GM19099 (cell line): ENCODE data around the gene PARD3.

Experiments used
- POLR2A ChIP-seq: IDR thresholded peaks from 3 replicates; pipeline ENCODE4 v1.6.1; 2011; ENCODE audit warnings: low read depth; ENCODE audit not compliant: insufficient read length; ENCODE audit errors: extremely low read depth

PARD3 gene

DNA sequence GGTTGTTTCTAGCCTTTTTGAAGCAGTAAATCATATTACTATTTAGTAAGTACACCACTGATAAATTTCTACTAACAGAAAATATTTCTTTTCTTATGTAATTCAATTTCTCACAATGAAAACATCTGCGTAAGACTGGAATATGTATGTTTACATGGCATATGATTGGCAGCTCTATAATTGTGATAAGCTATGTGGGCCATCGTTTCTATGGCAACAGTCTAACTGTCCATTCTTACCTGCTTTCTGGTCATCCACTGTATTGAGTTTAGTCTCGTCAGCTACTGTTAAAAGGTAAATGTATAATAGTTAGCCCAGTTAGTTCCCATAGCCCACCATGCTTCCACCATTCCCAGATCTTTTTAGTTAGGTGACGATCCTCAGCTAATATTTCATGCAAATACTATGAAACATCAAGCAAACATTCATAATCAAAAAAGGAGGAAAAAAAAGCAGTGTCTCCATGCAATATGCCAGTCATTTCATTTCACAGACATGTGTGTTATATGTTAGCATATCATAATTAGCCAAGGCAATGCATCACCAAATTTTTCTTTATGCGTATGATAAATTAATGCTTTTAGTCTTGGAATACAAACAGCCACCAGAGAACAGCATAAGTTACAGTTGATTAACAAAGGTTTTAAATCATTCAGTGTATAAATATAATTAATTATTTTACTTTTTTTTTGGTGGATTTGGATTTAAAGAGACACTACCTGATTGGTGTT, 479.0 kb downstream of the PARD3 start:
- no peak for TF ChIP-seq POLR2A

DNA sequence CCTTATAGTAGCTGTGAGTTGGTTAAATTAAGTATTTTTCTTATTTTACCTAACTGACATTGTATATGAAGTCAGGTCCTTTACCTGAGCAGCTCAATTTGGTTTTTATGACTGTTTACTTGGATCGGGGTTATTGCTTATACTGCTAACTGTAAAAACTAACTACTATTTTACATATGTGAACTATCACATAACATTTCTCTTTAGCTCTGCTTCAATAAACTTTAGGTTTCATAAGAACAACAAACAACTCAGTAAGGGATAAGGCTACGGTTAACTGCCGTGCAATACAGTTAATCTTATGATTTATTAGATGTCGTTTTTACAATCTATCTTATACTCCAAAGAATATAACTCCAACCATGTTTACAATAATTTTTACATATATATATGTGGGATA, 480.2 kb downstream of the PARD3 start:
- no peak for TF ChIP-seq POLR2A

DNA sequence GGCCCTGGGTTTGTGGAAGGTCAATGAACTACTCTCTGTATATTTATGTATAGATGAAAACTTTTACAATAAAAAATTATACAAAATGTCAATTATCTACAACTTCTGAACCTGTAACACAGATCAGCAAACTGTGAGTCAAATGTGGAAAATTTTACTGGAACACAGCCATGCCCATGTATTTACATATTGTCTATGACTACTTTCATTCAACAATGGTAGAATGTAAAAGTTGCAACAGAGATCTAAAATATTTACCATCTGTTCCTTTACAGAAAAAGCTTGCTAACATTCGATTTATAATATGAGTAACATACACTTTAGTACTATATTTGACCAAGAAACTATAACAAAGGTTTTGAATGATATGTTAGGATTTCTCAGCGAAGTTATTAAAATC, 481.6 kb downstream of the PARD3 start:
- no peak for TF ChIP-seq POLR2A

DNA sequence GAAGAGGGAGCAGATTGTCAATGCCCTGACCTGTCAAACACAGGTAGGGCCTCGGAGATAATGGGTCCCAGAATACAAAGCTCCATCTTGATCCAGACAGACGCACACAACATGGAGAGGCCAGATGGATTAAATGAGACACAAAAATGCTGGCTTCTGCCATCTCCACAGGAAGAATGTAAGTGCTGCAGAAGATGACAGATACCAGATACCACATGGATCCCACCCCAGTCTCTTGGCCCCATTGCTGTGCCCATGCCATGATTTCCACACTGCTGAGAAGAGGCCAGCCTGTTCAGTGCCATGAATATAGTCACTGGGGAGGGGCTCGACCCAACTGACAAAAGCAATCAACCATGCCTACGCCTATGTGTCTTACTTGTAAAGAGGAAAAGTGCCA, 487.9 kb downstream of the PARD3 start:
- no peak for TF ChIP-seq POLR2A

DNA sequence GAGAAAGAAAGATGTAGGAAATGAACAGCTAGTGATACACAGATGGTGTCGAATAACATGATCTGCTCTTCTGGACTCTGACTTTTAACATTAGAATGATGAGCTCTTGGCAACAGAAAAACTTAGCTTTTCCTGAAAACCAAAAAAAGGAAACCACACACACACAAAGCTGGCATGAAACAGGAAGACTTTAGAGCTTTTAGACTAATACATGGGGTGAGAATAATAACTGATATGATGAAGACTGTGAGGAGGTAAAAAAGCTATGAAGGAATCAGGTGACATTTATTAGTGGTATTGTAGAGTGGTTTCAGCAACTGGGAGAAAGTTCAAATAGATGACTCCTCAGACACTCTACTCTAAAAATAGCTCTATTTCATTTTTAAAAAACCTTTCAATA, 491.9 kb downstream of the PARD3 start:
- TF ChIP-seq POLR2A, result no peak

DNA sequence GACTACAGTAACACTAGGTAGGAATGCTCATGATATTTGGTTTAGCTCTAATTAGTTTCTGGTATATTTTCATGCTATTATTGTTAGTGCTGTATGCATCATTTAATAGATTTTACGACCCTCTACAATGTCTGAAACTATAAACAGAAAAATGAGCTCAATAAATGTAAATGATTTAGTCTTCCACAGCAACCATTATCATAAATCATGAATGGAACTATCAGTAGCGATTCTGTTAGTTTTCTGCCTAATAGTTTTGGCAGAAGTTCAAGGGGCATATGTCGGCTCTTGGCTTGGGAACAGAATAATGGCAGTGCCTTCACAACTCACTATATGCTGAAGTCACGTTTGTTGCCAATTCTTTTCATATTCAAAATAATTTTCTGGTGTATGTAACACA, 494.8 kb downstream of the PARD3 start:
- no peak for TF ChIP-seq POLR2A

DNA sequence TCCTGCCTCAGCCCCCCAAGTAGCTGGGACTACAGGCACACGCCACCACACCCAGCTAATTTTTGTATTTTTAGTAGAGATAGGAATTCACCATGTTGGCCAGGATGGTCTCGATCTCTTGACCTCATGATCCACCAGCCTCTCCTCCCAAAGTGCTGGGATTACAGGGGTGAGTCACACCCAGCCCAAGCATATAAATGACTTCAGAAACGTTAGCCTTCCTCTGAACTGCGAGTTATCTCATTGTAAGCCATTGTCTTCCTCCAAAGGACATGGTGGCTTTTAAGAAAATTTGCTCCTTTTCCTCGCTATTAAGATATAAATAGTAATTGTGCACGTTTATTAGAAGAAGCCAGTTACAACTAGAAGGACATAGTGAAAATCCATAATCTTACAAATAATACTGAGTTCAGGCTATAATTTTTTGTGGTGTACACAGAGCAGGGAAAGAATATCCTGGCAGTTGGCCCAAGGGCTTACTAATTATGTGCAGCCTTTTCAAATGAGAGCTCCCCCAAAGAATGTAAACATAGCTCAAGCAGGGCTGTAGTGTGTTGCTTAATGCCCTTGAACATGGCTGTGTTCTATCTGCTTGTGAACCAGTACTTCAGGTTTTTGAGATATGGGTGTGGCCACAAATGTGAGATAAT, 495.8 kb downstream of the PARD3 start:
- no peak for TF ChIP-seq POLR2A

DNA sequence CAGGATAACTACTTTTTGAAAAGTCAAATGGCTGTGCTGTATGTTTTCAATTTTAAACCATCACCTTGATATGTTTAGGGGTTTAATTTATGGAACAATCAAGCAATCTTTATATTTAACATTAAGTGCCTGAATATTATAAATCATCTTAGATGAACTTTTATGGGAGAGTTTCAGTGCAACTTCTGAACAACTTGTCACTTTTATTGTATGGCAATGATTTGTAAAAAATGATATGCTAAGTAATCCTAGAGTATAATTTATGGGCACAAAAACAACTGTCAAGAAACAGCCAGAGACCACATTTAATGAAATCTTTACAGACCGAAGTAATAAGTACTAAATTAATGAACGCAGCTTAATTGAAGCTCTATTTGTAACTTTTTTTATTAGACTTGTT, 498.9 kb downstream of the PARD3 start:
- TF ChIP-seq POLR2A, result no peak

DNA sequence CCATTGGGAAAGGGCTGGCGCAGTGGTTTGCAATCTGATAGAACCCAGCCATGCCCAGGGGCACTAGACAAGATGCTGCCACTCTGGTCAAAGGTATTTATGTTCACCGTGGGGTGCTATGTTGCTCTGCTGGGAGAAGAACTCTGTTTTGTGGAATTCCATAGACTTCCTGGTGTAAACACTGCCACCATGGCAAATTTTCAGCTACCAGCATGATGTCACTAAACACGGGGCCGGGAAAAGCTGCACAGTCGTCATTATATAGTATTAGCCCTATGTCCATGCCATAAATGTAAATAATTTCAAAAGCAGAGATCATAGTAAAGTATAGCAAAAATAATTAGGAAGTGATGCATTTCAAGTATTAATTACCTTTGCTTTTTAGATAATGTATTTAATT, 500.6 kb downstream of the PARD3 start:
- TF ChIP-seq POLR2A, result no peak

DNA sequence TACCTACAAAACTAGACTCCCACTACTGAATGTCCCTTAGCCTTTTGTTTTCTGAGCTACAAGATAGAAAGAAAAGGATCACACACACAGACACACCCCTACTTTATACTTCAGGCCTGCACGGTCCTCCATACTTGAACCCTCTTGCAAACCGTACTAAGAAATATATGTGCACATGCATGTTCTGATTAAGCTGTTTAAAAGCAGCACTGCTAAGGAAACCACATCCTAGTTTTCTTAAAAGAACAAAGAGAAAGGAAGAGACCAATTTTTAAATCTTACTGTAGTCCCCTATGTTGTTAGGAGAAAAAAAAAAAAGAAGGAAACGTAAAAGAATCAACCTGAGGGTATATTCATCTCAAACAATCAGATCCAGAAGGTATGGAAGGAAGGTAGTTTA, 501.2 kb downstream of the PARD3 start:
- TF ChIP-seq POLR2A, result no peak

DNA sequence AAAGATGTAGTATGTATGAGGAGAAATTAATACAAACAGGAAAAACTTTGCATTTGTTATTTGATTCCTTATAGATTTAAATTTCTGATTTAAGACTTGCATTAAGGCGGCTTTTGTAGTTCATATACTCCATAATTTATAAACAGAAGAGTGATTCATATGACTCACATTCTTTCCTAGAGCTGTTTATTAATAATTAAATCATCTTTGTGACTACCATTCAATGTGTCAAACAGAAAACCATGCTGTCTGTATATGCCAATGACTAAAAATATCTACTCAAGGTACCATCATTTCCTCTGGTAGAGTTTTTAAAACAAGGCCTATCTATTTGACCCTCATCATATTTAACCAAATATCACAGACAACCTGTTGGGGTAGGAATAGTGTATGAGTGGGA, 501.7 kb downstream of the PARD3 start:
- no peak for TF ChIP-seq POLR2A

DNA sequence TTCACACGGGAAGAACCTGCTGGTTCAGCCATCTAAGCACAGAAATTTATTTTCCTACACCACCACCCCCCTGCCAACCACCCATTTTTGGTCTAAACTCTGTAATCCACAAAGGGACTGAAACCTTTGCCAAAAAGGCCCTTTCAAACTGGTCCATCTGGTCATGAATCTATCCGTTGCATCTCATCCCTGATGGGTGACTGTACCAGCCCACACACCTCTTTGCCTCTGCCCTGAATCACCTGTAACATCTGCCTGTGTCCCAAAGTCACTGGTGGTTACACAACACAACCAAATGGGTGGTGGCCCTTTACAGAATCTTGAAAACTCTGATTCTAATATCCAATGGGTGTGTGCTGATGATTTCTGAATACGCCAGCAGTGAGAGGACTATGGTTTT, 503.4 kb downstream of the PARD3 start:
- no peak for TF ChIP-seq POLR2A

DNA sequence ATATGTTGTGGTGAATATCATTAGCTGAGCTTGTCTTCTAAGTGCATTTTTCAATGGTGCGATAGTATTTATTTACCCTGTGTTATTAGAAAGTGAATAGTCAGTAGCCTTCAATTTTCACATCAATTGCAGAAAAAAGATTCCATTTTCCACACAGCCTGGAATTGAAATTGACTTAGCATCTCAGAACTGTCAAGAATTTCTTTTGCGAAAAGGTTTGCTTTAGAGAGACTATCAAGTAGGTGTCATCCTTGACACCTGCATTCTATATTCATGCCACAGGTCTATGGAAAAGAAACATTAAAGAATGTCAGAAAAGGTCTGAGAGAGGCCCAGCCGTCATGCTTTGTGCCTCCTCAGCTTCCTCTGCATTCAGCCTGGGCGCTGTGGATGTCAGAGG, 504.9 kb downstream of the PARD3 start:
- no peak for TF ChIP-seq POLR2A

DNA sequence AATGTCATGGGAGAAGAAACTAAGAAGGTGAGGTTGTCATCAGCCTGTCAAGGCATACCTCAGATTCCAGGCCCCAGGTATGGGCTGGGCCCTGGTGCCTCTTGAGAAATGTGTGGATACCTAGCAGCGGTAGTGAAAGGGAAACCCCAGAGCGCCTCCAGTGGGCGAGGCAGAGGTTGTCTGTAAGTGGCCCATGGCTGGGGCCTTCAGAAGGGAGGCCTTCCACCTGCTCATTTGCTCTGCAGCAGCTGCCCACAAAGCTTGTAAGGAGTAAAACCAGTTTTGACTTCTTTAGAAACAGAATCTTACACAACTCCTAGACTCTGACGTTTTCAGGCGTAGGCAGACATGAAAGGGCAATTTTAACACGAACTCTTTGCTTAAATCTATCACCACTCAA, 509.9 kb downstream of the PARD3 start:
- no peak for TF ChIP-seq POLR2A

DNA sequence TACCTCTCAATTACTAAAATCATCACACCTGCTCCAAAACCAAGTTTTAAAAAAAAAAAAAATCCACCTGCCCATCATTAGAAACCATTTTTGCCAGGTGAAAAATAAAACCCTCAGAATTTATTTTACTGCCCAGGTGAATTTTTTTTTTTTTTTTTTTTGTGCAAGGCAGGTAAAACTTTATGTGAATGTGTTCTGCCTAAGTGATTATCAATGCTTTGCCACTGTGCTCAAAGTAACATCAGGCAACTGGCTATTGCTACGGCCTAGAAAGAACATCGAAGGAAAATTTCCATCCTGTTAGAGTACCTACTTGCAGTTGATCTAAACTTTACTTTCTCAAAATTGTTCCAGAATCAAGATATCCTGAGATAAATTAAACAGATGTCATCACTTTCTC, 512.1 kb downstream of the PARD3 start:
- no peak for TF ChIP-seq POLR2A

DNA sequence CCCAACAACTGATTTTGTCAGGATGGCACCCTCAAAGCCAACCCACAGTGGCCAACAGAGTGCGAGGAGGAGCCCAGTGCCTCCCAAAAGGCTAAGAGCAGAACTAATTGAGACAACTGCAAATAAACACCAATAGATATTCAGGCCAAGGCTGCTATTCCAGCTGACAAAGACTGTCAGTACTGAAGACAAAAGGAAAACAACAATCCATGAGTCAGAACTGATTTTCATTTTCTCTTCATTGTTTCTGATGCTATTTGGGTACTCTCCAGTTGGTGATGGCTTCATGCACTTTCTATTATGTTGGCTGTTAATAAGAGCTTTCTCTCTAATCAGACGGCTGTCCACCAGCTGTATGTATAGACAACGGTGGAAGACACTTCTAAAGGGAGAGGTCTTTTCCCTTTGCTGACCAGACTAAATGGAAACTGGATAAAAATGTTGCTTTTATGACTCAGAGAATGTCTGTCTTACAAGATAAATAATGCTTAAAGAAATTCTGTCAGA, 515.9 kb downstream of the PARD3 start:
- no peak for TF ChIP-seq POLR2A
